ENCODE measurements around the gene TMPRSS2.

GRCh38 chr21:41509733-41510132, 1.8 kb upstream of the TMPRSS2 start:
- TF ChIP-seq, protein P1, sequence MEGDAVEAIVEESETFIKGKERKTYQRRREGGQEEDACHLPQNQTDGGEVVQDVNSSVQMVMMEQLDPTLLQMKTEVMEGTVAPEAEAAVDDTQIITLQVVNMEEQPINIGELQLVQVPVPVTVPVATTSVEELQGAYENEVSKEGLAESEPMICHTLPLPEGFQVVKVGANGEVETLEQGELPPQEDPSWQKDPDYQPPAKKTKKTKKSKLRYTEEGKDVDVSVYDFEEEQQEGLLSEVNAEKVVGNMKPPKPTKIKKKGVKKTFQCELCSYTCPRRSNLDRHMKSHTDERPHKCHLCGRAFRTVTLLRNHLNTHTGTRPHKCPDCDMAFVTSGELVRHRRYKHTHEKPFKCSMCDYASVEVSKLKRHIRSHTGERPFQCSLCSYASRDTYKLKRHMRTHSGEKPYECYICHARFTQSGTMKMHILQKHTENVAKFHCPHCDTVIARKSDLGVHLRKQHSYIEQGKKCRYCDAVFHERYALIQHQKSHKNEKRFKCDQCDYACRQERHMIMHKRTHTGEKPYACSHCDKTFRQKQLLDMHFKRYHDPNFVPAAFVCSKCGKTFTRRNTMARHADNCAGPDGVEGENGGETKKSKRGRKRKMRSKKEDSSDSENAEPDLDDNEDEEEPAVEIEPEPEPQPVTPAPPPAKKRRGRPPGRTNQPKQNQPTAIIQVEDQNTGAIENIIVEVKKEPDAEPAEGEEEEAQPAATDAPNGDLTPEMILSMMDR (IDR thresholded peaks at IDR 0.05) = no peak
- TF ChIP-seq POLR2A (IDR thresholded peaks at IDR 0.05) = no peak

All from lower leg skin (tissue), 3 donors.